ENCODE measurements around the gene ADAMTS2.

Gene ADAMTS2

DNA sequence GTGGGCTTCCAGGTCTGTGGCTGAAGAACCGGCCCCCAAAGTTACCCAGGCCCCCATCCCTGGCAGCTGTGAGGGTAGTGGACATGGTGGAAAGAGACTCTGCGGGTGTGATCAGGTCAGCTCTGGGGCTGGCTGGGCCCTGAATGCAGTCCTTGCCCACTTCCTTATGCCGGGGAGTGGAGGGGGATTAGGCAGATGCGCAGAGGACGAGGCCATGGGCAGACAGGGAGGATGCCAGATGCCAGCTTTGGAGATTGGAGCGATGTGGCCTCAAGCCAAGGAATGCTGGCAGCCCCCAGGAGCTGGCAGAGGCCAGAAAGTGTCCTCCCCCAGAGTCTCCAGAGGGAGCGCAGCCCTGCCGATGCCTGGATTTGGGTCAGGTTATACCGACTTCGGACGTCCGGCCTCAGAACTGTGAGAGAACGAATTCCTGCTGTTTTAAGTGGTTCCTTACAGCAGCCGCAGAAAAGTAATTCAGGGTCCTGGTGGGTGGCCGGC, 69.8 kb downstream of the ADAMTS2 start:
- no peak for DNase-seq

DNA sequence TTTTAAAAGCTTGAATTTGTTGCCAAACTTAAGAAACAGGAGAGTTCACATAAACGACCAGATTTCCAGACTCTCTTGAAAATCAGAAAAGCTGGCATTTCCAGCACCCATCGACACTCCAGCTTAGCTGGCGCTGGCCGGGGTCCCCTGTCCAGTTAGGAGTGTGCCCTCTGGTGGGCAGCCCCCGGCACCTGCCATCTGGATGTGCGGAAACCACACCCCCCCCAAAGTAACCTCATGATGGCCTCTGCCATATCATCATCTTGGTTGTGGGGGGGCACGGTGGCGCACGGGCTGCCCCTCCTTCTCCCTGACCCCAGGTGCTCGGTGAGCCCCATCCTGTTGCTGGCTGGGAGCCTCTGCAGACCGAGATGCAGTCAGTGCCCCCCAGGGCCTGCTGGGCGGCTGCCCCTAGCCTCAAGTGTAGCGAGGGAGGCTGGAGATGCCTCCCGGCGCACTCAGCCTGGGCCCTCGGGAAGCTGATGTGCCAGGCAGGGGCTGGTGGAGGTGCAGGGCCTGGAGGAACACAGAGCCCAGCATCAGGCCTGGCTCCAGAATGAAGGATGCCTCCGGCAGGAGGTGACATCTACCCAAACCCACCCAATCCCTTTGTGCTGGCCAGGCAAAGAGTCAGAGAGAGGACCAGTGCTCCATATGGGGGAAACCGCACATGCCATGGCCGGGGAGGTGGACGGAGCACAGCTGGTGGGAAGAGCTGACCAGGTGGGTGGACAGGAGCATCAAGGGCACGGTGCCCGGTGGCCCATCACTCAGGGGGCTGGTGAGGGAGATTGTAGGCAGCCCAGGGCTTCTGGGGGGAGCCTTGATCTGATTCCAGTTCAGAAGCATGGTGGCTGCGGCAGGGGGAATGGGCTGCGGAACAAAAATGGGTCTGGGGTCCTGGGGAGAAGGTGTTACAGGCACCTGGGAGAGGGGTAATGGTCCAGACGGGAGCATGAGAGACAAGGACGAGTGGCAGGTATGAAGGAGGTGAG, 70.6 kb downstream of the ADAMTS2 start:
- DNase-seq: no peak

DNA sequence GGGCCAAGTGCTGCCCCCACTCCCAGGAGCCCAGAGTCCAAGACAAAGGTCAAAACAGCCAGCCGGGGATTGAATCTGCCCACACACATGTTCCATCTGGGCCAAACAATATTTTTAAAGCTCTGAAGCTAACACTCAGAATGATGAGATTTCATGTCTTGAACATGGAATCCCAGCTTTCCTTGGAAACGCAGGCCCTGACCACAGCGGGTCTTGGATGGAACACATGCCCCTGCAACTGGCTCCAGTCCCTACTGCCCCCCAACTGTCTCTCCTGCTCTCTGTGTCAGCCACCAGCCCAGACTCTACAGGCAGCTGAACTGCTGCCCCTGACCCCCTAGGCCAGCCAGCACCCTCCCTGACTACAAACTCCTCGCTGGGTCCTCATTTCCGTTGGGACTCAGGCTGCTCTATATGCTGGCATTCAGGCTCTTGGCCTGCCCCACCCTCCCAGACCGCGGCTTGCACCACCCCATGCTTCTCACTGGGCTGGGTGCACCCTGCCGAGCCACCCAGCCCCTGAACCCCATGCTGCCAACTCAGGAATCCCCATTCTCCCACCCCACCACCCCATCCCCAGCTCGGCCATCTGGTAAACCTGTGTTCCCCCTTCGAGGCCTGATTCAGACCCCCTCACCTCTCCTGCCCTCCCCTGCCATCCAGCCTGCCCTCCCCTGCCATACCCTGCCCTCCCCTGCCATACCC, 71.7 kb downstream of the ADAMTS2 start:
- no peak for DNase-seq

DNA sequence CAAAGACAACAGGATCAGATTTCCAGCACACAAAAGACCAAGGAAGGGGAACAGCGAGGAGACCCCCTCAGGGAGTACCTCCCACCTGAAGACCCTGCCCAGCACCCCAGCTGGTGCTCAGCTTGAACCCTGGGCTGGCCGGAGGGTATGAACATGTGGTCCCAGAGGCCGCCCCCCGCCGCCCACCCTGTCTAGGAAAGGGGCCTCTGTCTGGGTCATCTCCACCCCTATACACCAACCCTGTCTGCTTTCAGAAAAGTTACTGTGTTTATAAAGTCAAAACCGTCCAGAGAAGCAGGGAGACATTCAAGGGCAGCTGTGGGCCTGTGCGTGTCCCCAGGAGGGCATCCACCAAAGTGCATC, 72.2 kb downstream of the ADAMTS2 start:
- DNase-seq: no peak

DNA sequence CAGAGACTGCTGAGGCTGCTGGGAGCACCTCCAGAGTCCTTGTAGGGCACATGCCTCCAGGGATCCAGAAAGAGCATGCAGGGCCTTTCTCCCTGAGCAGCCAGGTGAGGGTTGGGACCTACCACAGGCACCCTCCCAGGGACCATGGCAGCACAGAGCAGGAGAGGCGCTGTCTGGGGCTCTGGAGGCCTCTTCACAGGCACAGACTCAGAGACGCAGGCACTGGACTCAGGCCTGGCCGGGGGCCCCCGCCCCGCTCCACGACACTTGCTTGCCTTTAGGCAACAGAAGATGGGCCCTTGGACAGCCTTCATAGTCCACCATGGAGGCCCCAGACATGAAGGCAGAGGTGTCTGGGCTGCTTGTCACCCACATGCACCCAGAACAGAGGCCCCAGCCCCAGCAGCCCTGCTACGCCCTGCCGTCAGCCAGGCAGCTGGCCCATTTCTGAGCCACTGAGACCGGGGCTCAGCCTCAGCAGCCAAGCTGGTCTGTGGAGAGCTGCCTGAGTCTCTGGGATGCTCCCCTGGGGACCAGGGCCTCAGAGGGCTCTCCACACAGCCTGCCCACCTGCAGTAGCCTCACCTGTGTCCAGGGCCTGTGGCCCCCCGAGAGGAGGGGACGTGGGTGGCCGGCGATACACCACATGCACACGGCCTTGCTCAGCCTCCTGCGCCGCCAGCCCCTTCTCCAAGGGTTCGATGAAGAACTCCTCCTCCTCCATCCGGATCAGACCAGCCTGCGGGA, 72.8 kb downstream of the ADAMTS2 start:
- DNase-seq: no peak

DNA sequence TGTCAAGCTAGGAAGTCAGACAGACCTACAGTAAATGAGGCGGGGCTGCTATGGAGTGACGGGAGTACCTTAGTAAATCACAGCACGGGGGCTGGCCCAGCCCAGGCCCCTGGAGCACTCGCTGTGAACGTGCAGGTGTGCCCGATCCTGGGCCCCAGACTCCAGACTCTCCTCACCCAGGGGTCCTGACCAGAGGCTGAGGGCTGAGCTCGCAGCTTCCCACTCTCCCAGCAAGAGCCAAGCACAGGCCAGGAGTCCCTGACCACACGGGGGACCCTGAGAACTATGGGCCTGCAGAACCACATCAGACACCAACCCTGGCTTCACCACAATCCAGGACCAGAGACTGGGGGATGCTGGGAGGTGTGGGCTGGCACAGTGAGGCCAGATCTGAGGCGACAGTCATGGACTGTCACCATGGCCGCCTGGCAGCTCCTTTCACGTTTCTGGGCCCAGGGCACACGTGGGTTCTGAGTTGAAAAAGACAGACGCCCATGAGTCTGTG, 73.4 kb downstream of the ADAMTS2 start:
- DNase-seq: no peak

DNA sequence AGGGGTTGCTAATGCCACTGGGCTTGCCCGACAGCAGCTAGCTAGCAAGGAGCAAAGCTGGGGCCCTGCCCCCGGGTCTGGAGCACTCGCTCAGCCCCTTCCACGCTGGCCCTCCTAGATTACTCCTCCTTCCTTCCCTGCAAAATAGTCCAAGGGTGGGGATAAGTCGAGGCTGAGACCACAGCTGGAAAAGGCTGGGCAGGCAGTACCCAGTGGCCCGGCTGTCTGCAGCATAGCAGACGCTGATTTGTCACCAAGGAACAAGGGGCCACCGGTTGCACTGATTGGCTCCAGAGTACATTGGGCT, 73.9 kb downstream of the ADAMTS2 start:
- DNase-seq: no peak

DNA sequence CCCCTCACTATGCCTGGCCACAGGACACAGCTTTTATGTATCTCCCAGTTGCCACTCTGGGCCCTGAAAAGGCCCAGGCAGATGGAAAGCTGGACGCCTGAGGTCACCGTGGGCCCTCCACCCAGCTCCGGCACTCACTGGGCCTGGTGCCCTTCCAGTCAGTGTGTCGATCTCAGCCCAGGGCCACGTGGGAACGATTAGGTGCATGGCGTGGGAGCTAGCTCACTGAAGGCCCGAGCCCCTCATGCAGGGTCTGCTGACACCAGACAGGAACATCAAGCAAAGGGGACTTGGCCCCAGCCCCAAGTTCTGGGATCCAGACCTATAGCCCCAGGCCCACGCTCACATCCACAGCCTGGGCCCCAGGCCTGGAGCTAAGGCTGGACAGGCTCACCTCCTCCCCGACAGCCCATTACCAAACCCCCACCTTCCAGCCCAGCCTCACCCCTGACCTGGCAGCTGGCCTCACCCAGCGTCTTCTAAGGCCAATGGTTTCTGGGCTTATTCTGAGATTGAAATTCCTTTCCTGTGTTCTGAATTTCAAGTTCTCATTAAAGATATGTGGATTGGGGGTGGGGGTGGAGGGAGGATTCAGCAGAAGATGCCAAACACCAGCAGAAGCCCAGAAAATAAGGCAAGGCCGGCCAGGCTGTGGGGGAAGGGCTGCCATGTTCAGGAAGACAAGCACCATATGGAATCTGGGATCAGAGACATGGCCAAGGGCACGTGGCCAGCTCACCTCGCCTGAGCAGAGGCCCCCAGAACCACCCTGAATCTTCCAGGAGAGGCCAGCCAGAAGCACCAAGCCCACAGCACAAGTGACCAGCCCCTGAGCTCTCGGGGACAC, 74.5 kb downstream of the ADAMTS2 start:
- DNase-seq: no peak

DNA sequence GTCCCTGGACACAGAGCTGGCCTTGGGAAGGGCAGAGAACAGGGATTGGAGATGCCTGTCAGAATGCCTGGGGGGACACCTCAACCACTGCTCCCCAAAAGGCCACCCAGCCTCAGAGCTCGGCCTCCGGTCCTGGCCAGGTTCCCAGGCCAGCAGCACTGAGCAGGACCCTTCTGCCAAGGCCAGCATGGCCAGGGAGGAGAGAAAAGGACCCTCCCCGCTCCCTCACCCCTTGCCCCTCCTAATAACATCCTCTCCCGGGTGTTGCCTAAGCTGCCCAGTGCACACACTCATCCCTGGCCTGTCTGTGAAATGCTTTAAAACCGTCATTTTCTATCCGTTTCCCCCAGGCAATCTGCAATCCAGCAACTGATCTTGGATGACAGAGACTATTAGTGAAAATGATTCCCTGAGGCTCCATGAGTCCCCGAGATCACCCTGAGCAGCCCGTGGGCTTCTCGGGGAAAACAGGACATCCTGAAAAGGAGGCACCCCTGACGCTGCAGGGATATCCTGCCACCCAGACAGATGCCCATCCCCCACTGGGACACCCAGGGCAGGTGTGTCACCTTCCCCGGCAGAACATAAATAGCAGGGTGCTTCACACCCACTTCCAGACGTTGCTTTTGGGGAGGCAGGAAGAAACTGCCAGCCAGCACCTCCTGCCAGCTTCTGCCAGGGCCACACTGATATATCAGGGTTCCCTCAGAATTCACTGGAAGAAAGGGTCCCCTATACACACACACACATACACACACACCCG, 75.3 kb downstream of the ADAMTS2 start:
- DNase-seq: no peak

DNA sequence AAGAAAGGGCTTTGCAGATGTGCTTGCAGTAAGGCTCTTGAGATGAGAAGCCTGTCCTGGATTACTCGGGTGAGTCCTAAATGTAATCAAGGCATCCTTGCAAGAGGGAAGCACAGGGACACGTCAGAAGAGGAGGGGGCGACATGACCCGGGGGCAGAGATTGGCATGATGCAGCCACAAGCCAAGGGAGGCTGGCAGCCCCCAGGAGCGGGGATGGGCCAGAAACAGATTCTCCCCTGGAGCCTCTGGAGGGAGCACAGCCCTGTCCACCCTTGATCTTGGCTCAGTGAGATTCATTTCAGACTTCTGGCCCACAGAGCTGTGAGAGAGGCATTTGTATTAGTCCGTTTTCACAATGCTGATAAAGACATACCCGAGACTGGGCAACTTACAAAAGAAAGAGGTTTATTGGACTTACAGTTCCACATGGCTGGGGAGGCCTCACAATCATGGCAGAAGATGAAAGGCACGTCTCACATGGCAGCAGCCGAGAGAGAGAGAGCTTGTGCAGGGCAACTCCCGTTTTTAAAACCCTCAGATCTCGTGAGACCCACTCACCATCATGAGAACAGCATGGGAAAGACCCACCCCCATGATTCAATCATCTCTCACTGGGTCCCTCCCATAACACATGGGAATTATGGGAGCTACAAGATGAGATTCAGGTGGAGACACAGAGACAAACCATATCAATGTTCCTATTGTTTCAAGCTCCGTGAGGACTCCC, 76.1 kb downstream of the ADAMTS2 start:
- DNase-seq: no peak

DNA sequence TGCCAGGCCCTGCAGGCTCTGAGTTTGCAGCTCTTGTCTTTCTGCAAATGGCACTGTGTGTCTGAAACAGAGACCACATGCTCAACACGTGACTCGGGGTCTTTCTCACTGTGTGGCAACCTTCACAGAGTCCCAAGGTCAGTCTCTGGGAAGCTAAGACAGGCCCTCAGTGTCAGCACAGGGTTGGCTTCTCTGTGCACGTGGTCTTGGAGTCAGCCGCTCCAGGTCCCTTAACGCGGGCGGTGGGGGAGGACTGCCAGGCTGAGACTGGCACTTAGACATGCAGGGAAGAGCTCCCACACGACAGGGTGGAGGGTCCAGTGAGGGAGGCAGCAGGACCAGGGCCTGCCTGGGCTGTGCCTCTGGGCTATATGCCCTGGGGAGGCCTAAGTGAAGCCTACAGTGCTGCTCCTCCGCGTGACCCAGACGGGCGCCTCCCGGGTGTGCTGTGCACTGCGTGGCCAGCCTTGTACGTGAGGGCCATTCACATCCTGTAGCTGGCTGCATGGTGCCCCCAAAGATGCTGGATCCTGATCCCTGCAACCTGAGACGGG, 76.8 kb downstream of the ADAMTS2 start:
- DNase-seq: no peak

DNA sequence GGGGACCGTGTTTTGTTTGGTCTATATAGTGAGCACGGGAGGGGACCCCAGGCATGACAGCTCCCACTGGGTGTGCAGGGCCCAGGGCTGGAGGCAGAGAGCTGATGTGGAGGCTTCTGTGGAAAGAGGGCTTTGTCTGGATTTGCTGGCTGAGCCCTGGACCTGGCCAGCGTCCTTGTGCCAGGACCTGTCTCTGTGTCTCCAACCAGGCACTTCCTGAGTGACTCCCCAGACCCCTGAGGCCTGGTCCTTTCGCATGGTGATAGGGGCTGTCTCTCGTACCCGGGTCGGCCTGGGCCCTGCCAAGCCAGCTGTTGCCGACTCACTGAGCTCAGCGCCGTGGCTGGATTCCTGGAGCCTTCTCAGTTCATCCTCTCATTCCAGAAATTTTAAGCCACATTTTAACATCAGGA, 77.6 kb downstream of the ADAMTS2 start:
- DNase-seq: no peak

DNA sequence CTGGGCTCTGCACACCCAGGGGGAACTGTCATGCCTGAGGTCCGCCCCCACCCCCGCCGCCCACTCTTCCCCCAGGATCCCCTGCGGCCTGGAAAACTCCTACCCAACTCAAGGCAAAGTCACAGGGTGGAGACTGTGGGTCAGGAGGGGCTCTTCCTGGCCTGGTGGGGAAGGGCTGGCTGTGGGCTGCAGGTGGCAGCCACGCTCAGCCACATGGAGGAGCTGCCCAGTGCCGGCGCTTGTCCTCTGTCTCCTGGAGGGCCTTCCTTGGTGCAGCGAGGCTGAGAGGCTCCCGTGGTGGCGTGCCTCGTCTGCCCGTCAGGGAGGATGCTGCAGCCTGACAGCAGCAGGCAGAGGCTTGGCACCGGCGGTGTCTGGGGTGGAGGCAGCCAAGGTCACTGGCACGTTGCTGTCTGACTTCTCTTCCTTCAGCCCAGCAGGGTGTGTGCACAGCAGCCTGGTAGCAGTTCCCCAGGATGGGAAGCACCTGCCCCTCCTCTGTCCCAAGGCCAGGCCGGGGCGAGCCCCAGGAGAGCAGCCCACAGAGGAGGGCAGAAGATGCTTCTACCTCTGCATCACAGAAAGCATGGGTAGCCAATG, 78.1 kb downstream of the ADAMTS2 start:
- DNase-seq: no peak

DNA sequence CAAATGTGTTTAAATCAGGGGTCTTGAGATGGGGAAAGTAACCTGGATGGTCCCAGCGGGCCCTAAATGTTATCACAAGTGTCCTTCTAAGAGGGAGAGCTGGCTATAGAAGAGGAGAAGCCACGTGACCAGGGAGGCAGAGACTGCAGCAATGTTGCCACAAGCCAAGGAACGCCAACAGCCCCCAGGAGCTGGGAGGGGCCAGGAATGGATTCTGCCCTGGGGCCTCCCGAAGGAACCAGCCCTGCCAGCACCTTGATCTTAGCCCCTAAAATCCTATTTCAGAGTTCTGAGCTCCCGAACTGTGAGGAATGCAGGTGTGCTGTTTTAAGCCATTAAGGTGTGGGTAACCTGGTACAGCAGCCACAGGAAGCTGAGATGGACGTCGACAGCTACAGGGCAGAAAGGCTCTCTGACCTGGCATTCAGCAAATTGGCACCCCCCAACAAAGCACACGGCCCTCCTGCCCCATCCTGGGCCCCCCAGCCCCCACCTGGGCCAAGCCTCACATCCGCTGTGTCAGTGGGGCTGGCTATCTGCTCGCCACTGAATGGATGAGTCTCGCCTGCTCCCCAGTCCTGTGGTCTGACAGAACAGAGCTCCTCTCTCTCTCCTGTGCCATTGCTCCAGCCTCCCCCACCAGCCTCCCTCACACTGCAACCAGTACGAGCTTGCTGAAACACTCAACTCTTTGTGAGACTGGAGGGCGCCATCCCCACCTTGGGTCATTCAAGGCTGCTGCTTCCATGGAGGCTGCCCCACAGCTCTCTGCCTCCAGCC, 78.8 kb downstream of the ADAMTS2 start:
- DNase-seq: no peak

DNA sequence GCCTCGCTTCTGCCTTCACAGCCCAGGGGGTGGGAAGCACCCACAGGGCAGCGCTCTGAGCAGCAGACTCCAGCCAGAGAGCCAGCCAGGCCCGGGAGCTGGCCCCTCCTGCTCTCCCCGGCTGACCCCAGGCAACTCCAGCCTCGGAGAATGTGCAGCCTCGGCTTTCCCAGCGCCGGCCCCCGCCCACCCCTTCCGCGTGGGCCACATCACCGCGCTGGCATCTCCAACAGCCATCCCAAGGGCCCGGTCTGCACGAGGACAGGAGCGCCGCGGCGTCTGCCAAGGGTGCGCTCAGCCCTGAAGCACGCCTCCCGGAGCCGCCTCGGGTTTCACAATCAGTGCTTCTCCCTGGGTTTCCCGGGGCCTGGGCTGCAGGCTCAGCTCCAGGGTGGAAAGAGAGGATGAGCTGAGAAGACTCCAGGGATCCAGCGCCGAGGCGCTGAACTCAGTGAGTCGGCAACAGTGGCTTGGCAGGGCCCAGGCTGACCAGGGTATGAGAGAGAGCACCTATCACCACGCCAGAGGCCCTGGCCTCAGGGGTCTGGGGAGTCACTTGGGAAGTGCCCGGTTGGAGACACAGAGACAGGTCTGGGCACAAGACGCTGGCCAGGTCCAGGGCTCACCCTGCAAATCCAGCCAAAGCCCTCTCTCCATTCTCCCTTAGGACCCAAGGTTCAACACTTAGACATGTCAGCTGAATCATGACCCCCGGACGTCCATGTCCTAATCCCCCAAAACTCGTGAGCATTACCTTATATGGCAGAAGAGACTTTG, 79.6 kb downstream of the ADAMTS2 start:
- DNase-seq: no peak

DNA sequence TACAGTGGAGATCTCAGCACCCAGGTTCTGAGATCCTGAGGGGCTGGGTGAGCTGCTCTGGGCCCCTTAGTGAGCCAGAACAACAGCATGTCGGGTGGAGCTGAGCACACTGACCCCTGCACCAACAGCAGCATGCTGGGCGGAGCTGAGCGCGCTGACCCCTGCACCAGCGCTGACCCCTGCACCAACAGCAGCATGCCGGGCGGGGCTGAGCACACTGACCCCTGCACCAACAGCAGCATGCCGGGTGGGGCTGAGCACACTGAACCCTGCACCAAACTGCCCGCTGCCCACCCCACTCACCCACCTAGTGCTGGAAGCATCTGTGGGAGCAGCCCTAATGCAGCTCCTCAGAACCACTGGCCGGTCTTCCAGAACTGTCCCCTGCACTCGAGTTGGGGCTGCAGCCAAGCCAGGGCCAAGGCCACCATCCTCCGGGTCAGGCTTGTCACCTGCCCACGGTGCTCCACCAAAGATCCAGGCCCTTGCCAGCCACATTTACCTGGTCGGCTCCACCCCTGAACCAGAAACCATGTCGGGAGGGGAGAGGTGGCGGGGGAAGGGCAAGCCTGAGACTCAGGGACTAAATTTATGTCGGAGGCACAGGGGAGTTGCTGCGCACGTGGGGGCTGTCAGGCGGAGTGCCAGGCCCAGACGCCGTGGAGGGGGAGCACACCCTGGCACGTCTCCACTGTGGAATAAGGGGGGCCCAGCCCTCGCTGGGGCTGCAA, 80.3 kb downstream of the ADAMTS2 start:
- DNase-seq: no peak

DNA sequence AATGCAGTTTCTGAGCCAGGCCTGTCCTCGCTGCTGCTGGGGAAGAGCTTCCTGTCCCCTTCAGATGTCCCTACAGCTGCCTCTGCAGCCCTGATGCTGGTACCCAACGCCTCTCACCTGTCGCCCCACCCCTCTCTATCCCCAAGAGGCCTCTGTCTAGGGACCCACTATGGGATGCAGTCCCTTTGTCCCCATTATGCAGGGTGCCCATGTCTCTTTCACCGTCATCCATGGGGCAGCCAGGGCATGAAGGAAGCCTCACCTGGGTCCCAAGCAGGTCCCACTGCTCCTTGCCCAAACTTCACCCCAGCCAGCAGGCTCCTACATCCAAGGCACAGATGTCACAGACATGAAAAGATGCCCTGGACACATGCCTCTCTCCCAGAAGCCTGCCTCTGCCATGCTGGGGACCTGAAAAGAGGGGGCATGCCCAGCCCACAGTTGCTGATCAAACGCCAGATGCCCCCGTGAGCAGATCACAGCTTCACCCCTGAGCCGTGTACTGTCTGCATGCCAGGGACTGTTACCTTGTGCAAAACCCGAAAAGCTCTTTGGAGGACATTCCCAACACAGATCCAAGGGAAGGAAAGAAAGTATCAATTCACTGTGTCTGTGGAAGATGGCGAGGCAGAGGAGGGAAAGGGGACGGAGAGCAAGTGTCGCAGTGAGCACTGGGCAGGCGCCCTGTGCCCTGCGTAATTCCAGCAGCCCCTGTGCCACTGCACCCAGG, 81.0 kb downstream of the ADAMTS2 start:
- no peak for DNase-seq
